Right renal pelvis (tissue), 4 donors: ENCODE data around the gene ST7. TPM values are rescaled to one million over a fixed set of nuclear protein-coding genes. Genes with fewer than 3 reads are reported as not detected.

Source experiments
- DNase-seq, 4 donors: peaks; one replicate each; pipeline ENCODE4 v3.0.0-alpha.2; 2013; ENCODE audit warnings: low read depth in 4 of 4, low spot score in 3 of 4, missing footprints in 1 of 4
- polyA plus RNA-seq, 4 donors: library from polyadenylated mRNA; unstranded; fragments of 120-200 nt; gene quantifications; one replicate each; pipeline ENCODE4 v1.2.1, GENCODE V29; 2013; ENCODE audit not compliant: insufficient read length in 4 of 4

ST7 gene
- polyA plus RNA-seq, 4 donors = 24.9 to 31.7 (median 27.8) TPM

DNA sequence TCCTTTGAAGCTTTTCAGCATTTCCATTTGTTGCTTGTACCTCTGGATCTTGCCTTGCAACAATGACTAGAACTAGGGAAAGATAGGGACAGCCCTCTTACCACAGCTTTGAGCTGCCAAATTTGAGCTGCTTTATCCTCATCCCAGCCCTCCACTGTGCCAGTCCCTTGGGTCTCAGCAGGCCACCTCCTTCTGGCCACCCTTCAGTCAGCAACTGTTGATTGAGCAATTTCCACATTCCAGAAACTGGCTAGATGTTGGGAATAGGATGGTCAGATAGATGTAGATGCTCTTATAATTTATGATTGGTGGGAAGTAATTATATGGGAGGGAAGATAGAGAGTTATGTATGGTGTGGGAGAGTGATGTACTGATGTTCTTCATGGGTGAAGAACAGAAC is 100.1 kb downstream of the ST7 start:
- no peak for DNase-seq

DNA sequence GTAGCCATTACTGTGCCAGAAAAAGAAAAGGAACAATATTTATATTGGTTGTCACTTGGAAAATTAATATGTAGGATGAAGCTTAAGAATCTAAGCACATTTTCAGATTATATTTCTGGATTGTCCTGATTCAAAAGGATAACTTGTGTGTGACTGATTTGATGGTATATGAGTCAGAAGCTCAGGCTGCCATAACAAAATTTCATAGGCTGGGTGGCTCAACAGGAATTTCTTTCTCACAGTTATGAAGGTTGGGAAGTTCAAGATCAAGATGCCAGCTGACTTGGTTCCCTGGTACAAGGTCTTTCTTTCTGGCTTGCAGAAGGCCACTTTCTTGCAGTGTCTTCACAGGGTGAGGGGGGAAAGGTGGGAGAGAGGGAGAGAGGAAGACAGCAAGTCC is 108.5 kb downstream of the ST7 start:
- no peak for DNase-seq

DNA sequence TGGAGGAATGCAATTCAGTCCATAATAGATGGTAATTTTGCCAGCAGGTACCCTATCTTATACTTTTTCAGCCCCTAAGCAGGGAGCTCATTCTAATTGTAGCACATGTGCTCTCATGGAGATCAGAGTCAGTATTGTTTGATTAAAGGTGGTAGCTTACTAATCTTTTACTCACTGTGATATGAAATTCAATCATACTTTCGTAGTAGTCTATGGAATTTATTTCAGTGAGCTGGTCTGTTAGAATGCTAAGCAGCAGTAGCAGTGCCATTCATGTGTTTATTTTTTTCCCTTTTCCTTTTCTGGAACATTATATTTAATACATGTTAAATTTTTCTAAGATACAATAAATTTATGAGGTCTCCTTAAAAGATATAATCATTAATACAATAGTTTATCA is 109.0 kb downstream of the ST7 start:
- DNase-seq = no peak

DNA sequence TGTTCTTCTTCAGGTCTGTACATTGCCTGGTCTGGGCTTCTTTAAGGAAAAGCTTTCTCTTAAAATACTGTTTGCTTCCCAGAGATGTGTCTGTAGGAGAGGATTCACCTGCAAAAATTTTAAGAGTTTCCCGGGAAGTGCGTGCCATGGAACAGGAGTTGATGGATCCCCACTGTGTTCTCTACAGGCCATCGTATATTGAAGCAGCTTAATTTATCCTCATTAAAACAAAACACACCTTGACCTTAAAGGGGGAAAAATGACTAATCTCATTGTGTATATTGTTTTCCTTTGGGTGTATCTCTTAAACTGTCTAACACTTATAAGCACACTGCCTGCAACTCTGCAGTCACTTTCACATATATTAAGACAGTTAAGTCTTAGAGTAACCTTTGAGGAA is 111.4 kb downstream of the ST7 start:
- DNase-seq = no peak

DNA sequence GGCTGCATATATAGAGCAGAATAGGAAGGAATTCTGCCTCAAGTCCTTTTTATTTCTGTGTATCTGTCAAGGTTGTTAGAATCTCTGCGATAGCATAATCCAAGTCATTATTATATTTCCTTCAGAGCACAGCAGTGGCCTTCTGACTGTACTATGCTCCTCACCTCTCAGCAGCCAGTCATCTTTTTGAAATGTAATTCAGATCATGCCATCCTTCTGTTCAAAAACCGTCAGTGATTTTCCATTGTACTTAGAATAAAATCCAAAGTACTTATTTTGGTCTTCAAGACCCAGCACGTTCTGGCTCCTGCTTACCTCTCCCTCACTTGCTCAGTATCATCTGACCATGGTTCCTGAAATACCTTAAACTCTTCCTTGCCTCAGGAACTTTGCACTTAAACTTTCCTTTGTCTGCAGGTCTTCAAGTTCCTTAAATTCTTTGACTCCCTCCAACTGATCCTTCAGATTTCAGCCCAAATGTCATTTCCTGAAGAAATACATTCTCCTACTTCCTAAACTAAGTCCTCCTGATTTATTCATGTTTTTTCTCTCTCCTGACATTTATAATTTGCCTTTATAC is 112.4 kb downstream of the ST7 start:
- DNase-seq = no peak

DNA sequence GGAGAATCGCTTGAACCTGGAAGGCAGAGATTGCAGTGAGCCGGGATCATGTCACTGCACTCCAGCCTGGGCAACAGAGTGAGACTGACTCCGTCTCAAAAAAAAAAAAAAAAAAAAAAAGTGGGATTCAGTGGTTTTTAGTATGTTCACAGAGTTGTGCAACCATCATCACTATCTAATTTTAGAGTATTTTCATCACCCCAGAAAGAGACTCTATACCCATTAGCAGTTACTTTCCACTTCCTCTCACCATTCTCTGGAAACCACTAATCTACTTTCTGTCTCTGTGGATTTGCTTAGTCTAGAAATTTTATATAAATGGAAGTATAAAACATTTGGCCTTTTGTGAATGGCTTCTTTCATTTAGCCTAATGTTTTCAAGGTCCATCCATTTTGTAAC is 113.4 kb downstream of the ST7 start:
- no peak for DNase-seq

DNA sequence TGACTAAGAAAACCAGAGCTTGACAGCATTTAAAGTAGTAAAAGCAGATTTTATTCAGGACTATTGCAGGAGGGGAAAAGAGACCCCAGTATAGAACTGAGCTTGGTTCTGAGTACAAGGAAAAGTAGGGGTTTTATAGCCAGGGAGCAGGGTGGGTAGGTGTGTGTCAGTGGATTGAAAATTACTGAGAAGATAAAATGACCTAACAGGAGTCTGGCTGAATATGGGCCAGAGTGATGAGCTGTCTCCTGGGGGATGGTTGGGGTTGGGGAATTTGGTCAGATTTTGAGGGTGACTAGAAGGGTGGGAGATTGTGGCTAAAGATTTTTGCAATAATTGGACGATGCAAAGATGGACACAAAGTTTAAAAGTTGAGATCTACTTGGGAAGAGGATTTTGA is 114.0 kb downstream of the ST7 start:
- DNase-seq = no peak

DNA sequence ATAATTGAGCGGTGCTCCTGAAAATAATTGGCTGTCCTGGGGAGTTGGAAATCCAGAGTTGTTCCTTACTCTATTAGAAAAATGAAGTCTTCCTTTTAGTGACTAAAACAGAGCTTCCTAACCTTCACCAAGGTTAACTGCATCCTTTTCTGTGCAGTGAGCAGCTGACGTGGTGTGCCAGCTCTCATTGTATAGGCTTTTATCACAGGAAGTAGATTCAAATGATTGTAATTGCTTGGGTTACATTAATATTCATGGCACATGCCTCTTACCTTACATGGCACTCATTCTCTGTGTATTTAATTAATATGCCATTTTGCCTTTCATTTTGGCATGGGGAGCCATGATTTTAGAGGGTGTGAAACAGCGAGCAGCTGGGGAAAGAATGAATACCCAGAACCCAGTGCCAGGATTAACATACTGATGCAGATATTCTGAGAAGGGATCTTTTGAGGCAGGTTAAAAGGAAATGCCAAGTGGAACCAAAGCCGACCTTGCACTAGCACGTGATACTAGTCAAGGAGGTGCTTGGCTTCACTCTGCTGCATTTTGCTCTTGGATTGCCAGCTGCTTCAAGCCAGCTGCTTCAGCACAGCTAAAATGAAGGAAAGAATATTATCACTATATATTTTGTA is 115.3 kb downstream of the ST7 start:
- DNase-seq = no peak

DNA sequence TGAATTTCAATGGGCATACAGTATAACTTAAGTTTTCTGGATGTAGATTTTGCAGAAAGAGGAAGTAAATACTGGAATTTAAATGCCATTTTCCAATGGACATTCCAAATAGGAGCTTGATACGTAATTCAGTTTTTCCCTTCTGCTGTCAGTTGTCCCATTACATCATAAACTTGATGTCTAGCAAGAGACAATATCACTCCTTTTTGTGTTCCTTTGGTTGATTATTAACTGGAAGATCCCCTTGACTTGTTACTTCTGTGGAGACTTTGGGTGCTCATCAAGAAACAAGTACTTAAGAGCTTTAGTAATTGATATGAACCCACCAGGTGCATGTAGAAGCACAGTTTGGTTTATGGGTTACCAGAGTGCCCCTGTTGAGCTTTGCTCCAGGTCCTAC is 116.1 kb downstream of the ST7 start:
- no peak for DNase-seq

DNA sequence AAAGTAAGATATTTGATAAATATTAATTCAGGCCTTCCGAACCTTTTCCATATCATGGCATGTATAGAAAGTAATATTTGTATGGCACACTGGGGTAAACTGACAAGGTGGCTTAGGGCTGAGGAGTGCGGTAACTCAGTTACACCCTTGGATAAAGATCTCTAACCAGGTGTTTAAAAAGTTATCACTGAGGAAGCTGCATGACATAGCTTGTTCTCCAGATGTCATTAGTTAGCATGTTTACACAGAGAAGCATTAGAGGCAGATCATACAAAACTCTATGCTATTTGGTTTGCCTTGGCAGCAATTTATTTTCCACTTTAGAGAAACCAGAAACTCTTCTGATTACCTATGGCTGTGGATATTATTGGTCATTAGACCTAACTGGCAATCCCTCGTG is 118.2 kb downstream of the ST7 start:
- no peak for DNase-seq

DNA sequence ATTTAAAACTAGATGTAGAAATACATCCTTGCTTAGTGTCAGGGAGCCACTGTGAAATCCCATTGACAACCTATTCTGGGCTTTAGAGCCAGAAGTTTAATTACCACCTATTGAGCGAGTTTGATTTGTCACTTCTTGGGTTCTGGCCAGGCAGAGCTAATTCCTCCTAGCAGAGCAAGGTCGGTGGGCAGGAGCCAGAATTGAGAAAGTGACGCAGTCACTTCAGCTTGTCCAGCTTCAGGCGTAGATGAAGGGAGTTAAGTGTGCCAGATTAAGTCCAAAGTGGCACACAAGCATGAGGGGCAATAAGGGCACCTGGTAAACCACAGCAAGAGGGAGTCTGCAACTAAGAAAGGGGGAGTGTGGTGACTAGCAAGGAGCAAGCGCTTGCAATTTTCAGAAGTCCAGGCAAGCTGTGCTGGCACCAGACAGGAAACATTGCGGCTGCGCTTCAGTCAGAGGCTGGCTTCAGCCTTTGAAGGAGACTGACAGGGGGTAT is 119.4 kb downstream of the ST7 start:
- DNase-seq = no peak

DNA sequence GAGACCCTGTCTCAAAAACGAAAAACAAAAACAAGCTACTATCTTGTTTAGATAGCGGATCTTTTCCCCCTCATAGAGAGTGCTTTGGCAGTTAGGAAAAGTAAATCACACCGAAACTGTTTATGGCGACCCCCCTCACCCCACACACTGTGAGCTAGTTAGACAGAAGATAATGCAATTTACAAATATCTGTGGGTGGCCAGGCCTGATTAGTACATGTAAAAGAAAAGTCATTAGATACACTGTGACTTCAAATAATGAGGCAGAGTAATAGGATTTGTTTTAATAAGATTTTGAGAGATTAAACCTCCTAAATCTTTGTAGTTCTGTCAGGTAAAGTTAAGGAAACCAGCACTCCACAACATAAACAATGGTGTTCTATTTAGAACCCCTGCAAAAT is 121.1 kb downstream of the ST7 start:
- DNase-seq = no peak

DNA sequence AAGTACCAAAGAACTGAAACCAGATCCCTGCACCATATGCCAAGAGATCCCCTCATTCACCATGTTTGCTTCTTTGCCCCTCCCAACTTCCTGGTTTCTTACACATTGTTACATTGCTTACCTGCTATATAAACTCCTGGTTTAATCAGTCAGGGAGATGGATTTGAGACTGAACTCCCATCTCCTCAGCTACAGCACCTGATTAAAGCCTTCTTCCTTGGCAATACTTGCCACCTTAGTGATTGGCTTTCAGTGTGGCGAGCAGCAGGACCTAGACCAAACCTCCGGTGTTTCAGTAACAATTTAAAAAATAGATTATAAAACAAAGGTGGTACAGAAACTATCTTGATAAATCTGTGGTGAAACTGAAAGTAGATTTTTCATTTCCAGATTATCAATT is 122.6 kb downstream of the ST7 start:
- no peak for DNase-seq

DNA sequence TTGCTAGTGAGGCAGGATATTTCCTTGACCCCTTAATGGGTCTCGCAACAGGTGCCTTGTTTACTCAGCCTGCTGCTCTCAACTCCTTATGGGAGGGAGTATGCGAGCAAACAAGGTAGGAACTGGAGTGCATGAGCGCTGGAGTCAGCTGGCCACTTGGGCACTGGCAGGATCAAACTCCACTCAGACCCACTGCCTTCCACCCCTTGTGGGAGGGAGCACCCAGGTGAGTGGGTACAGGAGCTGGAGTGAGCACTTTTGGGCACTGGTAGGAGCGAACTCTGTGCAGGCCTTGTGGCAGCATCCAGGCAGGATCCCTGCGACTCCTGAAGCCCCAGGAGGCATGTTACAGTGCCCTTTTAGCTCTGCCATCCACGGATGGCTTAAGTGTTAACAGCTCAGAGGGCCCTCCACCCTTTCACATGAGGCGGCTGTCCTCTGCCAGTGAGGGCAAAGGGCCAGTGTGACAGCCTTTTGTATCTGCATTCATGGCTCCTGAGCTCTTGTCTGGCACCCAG is 123.2 kb downstream of the ST7 start:
- no peak for DNase-seq

DNA sequence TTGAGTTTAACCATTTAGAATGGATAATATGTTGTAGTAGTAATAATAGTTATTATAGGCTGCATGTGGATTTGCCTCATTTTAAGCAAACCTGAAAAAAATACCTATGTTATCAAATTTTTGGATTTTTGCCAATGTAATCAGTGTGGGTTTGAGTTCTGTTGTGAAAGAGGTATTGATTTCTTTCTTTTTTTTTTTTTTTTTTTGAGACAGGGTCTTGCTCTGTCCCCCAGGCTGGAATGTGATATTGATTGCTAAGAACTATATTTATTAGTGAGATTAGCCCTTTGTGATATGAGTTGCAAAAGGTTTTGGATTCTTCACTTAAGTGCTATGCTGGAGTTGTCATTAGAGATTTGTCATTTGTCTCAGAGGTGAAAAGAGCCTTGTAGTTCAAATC is 124.4 kb downstream of the ST7 start:
- DNase-seq = no peak

DNA sequence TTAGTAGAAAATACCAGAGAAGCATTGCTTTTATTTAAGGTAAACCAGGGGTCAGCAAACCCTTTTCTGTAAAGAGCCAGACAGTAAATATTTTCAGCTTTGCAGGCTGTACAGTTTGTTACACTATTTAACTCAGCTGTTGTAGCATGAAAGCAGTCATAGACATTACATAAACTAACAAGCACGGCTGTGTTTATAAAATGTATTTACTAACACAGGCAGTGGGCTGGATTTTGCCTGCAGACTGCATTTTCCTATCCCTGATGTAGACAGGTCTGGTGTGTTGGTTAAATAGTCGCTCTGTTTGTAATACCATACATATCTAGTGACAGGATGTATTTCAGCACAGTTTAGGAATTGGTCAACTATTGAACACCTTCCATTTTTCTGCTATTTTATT is 129.3 kb downstream of the ST7 start:
- no peak for DNase-seq

DNA sequence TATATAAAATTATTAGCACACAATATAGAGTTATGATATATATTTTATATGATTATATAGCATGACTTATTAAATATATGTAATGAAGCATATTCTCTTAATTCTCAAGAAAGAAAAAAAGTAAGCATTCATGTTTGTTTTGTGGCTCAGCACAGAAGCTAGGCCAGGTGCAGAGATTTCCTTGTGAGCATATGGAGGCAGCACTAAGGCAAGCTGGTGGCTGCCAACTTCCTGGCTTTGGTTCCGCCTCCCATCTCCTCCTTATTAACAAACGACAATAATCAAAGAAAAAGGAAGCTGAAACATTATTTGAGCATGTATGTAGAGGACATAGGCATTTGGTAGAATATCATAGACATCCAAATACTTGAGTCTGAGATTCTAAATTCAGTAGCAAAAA is 130.3 kb downstream of the ST7 start:
- no peak for DNase-seq

DNA sequence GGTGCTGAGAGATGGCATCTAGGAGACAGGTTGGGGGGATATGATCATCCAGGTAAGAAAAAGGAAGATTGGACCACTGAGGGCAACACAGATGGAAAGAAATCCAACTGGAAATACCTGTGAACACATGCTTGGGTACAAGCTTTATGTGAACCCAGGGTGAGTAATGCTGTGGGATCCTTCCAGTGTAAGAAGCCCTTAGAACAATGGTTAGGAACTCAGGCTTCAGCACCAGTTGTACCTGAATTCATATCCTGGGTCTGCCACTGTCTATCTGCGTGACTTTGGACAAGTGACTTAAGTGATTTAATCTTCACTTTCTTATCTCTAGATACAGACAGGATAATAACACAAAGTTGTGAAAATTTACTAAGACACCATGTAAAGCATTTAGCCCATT is 131.0 kb downstream of the ST7 start:
- DNase-seq = no peak

DNA sequence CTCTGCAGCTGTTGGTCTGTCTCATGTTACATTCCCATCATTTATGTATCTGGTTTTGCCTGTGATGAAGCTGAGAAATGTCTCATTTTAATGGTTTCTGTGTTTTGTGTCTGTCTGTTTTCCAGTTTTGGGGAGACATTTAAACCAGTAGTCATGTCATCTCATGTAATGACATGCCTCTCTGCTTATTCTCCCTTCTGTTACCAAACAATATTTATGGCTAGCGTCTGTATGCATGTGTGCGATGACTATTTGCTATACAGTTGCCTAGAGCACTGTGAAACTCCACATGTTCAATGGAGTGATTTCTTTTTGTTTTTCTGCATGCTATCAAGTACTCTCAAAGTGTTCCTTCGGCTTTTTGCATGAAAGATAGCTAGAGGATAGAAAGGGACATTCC is 132.0 kb downstream of the ST7 start:
- no peak for DNase-seq

DNA sequence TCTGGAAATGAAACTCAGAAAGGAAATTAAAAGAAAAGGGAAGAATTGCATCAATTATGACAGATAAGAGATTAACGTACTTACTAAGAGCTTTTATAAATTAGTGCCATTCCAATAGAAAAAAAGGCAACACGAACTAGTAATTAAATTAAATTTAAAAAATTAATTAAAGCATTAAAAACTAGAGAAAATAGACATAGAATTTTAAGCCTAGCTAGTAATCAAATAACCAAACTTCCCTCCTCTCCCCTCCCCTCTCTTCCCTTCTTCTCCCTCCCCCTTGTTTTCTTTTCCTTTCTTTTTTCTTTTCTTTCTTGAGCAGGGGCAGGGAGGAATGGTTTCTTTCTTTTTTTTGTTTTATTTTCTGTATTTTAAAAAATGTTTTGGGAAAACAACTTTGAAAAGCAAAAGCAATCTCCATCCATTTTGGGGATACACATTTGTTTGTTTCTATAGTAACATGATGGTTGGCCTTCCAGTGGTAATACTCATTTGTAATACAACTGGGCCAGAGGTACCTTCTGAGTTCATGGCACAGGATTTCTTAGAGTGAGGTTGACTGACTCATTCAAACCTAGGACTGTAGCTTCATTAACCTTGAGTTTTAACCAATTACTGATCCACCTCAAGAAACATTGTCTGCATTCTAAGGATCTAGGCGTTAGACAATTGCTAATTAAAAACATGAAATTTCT is 132.6 kb downstream of the ST7 start:
- no peak for DNase-seq

DNA sequence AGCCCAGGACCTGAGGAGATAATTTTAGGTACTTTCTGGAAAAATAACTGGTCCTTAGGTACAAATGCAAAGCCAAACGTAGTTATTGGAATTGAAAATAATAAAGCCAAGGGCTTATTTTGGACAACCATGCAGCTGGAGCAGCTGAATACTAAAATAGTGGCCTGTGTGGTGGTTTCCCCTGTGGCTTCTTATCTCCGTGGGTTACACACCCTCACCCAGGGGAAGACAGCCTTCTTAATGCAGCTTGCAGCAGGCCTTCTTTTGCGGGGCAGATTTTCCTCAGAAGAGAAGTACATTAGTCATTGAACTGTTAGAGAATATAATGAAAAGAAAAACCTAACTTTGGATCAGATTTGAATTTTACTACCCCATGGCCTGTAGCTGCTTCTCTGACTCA is 133.5 kb downstream of the ST7 start:
- no peak for DNase-seq
